Skeletal muscle satellite cell (primary cell): Measurements from ENCODE around the gene ATL2.
"Not testable (repeated sequence)": the region's sequence is repeated elsewhere in the genome, so short reads cannot be mapped to it uniquely, and the experiment has no call there.

ENCODE experiments used
- H3K27me3 ChIP-seq: 2 replicates; pipeline ENCODE4 v1.7.0; 2013; ENCODE audit warnings: low read length; ENCODE audit not compliant: control insufficient read depth, insufficient read depth
- H3K36me3 ChIP-seq: 2 replicates; pipeline ENCODE4 v1.7.0; 2013; ENCODE audit warnings: mild to moderate bottlenecking, control low read depth, low read length; ENCODE audit not compliant: insufficient read depth
- H3K4me1 ChIP-seq: 2 replicates; pipeline ENCODE4 v1.7.0; 2013; ENCODE audit warnings: low read length; ENCODE audit not compliant: control insufficient read depth, insufficient read depth
- H3K4me2 ChIP-seq: 2 replicates; pipeline ENCODE4 v1.7.0; 2013; ENCODE audit warnings: mild to moderate bottlenecking, low read length
- H3K4me3 ChIP-seq: 2 replicates; pipeline ENCODE4 v1.7.0; 2013; ENCODE audit warnings: low read length
- H3K9ac ChIP-seq: 2 replicates; pipeline ENCODE4 v1.7.0; 2013; ENCODE audit warnings: mild to moderate bottlenecking, low read depth, low read length, moderate library complexity
- H3K9me3 ChIP-seq: replicated peaks from 2 replicates; pipeline ENCODE4 v1.7.0; 2013; ENCODE audit warnings: mild to moderate bottlenecking, control low read depth, low read length

ATL2 gene

DNA sequence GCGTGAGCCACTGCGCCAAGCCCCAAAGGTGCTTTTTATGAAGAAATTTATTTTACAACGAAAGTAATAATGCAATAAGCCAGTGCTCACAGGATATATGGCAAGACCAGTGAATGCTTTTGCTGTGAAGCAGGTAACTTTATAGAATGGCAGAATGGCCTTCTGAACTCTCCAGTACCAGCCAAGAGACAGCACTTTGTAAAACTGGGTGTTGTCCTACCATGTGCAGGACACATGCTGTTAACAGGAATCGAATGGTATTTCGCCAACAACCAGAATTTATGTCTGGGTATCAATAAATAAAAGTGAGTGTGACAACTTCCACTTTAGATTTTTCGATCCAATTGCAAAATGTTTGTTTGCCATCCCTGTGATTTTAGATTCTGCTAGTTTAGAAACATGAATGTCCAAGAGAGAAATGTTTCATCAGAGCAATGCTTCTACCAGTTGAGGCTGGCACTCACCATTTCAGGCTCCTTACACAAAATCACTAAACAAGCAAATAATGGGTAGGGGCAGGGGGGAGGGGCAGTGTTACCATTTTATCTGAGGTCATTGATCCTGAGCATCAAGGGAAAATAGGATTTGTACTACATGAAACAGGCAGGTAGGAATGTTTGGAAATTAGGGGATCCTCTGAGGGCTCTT, 95.9 kb downstream of the ATL2 start:
- Histone ChIP-seq H3K9ac (no peak overlapping the region), H3K36me3 (no peaks in the 10 kb centered on the region), H3K4me1 (no peaks in the 10 kb centered on the region), H3K9me3 (no peaks in the 10 kb centered on the region), H3K4me2 (no peak overlapping the region), H3K27me3 (peaks cover 55% of the 10 kb centered on the region), H3K4me3 (no peak overlapping the region)

DNA sequence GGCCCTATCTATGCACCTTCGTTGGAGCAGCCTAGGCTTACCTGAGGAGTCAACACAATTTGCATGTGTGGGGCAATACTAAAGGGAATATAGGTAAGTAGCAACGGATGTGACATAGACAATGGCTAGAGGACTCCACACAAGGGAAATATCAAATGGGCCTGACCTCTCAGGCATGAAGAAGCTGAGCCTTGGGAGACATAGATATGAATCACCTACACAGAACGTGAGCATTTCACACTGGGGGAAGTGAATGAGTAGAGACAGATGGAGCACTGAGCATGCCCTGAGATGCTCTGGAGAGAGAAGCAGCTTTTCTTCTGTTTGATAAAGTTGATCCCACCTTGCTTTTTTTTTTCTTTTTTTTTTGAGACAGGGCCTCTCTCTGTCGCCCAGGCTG, 97.9 kb downstream of the ATL2 start:
- H3K4me3 ChIP-seq: no peak overlapping the region
- no peaks in the 10 kb centered on the region for H3K36me3 ChIP-seq
- H3K4me1 ChIP-seq: no peaks in the 10 kb centered on the region
- no peak overlapping the region for H3K9ac ChIP-seq
- no peak overlapping the region for H3K4me2 ChIP-seq
- no peaks in the 10 kb centered on the region for H3K9me3 ChIP-seq
- peaks cover 35% of the 10 kb centered on the region for H3K27me3 ChIP-seq

DNA sequence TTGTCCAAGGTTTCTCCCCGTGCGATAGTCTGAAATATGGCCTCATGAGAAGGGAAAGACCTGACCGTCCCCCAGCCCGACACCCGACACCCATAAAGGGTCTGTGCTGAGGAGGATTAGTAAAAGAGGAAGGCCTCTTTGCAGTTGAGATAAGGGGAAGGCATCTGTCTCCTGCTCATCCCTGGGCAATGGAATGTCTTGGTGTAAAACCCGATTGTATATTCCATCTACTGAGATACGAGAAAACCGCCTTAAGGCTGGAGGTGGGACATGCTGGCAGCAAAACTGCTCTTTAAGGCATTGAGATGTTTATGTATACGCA, 99.0 kb downstream of the ATL2 start:
- H3K27me3 ChIP-seq: peaks cover 24% of the 10 kb centered on the region
- not testable (repeated sequence) for H3K4me2 ChIP-seq, H3K4me1 ChIP-seq, H3K9ac ChIP-seq, H3K36me3 ChIP-seq, H3K9me3 ChIP-seq, H3K4me3 ChIP-seq

DNA sequence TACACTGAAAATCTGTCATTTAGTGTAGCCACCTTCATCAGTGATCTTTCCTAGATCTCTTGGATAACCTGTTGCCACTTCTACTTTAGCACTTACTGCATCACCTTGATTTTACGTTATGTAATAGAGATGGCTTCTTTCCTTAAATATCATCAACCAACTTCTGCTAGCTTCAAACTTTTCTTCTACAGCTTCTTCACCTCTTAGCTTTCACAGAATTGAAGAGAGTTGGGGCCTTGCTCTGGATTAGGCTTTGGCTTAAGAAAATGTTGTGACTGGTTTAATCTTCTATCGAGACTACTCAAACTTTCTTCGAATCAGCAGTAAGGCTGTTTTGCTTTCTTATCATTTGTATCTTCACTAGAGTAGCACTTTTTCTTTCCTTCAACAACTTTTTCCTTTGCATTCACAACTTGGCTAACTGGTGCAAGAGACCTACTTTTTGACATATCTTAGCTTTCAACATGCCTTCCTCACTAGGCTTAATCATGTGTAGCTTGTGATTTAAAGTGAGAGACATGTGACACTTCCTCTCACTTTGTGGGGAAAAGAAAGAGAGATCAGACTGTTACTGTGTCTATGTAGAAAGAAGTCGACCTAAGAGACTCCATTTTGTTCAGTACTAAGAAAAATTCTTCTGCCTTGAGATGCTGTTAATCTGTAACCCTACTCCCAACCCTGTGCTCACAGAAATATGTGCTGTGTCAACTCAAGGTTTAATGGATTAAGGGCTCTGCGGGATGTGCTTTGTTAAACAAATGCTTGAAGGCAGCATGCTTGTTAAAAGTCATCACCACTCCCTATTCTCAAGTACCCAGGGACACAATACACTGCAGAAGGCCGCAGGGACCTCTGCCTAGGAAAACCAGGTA, 99.6 kb downstream of the ATL2 start:
- Histone ChIP-seq H3K4me2 (no peak overlapping the region), H3K27me3 (peaks cover 18% of the 10 kb centered on the region)

DNA sequence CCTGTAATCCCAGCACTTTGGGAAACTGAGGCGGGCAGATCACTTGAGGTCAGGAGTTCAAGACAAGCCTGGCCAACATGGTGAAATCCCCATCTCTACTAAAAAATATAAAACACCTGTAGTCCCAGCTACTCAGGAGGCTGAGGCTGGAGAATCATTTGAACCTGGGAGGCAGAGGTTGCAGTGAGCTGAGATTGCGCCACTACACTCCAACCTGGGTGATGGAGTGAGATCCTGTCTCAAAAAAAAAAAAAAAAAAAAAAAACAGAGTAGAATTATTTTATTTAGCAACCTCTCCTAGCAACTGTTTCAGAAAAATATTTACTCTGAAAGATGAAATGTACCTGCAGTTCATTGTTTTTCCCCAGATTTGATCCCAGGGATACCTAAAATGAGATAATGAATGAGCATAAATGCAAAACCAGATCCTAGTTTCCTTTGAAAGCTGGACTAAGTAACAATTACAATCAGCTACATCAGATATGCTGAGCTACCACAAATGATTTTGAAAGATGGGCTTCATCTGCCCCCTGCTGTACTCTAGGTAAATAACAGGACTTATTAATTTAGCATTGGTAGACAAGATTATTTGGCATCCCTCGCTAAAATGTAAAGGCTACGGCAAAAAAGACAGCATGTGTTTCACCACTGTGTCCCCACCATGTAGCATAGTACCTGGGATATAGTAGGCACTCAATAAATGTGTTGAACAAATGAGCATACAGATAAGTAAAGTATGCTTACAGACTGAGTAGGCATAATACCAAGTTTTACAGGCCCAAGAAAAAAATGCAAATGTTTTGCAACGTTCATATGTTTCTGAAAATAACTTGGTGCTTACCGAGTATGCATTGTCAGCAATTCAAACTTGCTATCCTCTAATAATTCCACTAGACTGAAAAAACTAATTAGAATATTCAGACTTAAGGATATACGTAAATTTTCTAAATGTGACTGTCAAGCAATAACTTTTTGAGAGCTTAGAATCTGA, 102.5 kb downstream of the ATL2 start:
- no peak overlapping the region for H3K4me2 ChIP-seq
- H3K27me3 ChIP-seq: peaks cover 10% of the 10 kb centered on the region
- H3K4me1 ChIP-seq: no peaks in the 10 kb centered on the region
- H3K36me3 ChIP-seq: no peaks in the 10 kb centered on the region
- H3K9me3 ChIP-seq: no peaks in the 10 kb centered on the region
- no peak overlapping the region for H3K4me3 ChIP-seq
- H3K9ac ChIP-seq: no peak overlapping the region

More for the DNA sequence above, 99.6 kb downstream of the ATL2 start:
- no peaks in the 10 kb centered on the region for H3K4me1 ChIP-seq
- H3K9me3 ChIP-seq: no peaks in the 10 kb centered on the region
- H3K36me3 ChIP-seq: no peaks in the 10 kb centered on the region
- no peak overlapping the region for H3K4me3 ChIP-seq
- H3K9ac ChIP-seq: no peak overlapping the region

DNA sequence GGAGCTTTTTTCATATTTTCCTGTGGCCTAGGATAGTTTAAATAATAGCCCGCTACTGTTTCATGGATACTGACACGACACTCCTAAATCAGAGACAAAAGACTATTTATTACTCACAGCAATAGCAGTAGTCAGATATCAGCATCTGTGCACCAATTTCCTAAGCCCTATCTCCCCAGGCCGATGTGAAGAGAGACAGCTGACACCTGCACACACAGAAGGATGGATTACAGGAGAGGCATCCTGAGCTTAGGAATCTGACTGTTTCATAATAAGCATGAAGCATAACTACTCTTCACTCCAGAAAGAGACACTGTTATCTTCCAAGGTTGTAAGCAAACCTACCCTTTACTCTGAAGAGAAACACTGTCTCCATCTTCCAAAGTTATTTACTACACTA, 105.4 kb downstream of the ATL2 start:
- peaks cover 4% of the 10 kb centered on the region for H3K27me3 ChIP-seq
- H3K9ac ChIP-seq: no peak overlapping the region
- no peaks in the 10 kb centered on the region for H3K9me3 ChIP-seq
- no peak overlapping the region for H3K4me2 ChIP-seq
- no peak overlapping the region for H3K4me3 ChIP-seq
- H3K4me1 ChIP-seq: no peaks in the 10 kb centered on the region
- no peaks in the 10 kb centered on the region for H3K36me3 ChIP-seq

DNA sequence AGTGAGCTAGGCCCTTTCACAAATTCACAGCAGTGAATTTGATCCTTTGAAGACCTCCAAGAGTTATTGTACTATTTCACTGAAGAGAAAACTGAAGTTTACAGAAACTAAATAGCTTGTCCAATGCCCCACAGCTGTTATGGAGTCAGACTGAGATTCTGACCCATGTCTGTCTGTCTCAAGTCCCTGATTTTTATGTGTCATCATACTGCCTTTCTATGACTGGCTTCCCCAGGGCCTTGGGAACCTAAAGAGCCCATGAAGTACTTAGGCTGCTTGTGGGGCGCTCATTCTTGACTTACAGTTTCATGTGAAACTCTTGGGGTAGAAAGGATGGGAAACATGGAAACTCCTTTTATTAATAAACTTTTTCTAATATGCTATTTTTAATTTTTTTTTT, 107.7 kb downstream of the ATL2 start:
- no peak overlapping the region for H3K4me3 ChIP-seq
- no peaks in the 10 kb centered on the region for H3K27me3 ChIP-seq
- H3K4me2 ChIP-seq: no peak overlapping the region

DNA sequence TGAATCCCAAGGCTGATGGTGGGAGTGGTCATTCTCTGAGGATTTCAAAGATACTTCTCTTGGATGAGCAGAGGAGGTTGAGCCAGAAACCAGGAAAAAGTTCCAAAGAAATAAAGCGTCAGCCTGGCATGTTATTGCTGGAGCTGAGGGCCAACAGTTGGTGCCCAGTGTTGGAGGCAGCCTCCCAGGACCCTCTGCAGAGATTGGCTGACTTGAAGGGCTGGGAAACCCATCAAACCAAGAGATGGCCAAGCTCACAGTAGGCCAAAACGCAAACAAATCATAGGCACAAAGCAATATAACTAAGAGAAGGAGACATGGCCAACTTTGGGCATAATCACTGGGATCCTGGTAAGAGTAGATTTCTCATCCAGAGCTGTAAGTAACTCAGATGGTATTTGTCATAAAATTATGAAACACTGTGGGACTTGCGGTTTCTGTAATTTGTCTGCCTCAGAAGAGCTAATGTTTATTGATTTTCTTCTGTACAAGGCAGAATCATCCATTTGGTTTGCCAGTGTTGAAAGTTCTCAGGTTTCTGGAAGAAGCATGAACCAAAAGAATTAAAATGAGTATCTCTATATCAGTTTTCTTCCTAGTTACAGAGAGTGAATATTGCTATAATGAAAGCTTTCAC, 108.3 kb downstream of the ATL2 start:
- Histone ChIP-seq H3K9ac (no peak overlapping the region), H3K27me3 (no peaks in the 10 kb centered on the region), H3K36me3 (no peaks in the 10 kb centered on the region), H3K9me3 (no peaks in the 10 kb centered on the region), H3K4me1 (no peaks in the 10 kb centered on the region), H3K4me2 (no peak overlapping the region), H3K4me3 (no peak overlapping the region)

More for the DNA sequence above, 107.7 kb downstream of the ATL2 start:
- H3K4me1 ChIP-seq: no peaks in the 10 kb centered on the region
- no peaks in the 10 kb centered on the region for H3K9me3 ChIP-seq
- H3K36me3 ChIP-seq: no peaks in the 10 kb centered on the region
- no peak overlapping the region for H3K9ac ChIP-seq

DNA sequence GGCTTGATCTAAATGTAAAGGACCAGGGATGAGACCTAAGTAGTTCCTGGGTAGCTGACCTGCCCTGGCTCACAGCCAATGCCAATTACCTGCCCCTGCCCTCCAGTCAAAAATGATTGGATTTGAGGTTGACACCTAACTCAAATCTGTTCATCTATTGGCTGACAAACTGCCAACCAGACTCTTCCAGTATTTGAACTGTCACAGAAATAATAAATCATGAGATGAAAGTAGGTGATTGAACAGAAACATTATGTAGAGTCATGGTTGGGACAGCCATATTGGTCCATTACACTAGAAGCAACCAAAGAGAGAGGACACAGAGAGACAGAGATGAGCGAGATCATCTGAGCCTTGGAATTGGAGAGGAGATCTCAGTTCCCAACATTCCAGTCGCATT, 109.1 kb downstream of the ATL2 start:
- H3K9ac ChIP-seq: no peak overlapping the region
- H3K9me3 ChIP-seq: no peaks in the 10 kb centered on the region
- peaks cover 2% of the 10 kb centered on the region for H3K27me3 ChIP-seq
- H3K4me1 ChIP-seq: no peaks in the 10 kb centered on the region
- H3K4me2 ChIP-seq: no peak overlapping the region
- H3K36me3 ChIP-seq: no peaks in the 10 kb centered on the region
- no peak overlapping the region for H3K4me3 ChIP-seq

DNA sequence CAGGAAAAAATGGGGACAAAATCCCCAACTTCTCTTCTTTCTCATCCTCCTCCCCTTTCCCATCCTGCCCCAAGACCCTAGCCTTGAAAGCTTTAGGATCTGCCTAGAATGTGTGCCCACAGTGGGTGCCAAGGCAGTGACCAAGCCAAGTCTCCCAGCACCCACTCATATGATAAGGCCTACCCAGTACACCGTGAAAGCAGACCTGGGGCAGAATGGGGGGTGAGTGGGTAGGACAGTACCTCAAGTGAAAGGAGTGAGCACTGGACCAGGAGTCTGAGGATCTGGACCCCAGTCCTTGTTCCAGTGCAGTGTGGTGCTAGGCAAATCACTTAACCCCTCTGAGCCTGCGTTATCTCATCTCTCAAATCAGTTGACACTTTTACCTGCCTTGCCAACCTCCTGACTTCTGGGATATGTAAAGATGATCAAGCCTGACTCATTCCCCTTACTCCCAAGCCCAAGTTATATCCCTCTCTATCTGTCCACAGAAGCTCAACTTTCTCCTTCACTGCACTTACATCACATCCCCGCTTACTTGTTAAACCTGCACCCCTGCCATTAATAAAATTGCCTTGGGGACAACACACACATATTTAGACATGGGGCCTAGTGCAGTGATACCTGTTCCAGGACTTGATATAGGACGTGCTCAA, 109.7 kb downstream of the ATL2 start:
- Histone ChIP-seq H3K9ac (no peak overlapping the region), H3K36me3 (no peaks in the 10 kb centered on the region), H3K4me3 (no peak overlapping the region), H3K4me2 (no peak overlapping the region), H3K9me3 (no peaks in the 10 kb centered on the region), H3K27me3 (peaks cover 2% of the 10 kb centered on the region), H3K4me1 (no peaks in the 10 kb centered on the region)
